Gastroesophageal sphincter (tissue), 3 donors: ENCODE measurements around the gene IL1RAP.
"Not testable (repeated sequence)": the region's sequence is repeated elsewhere in the genome, so short reads cannot be mapped to it uniquely, and the experiment has no call there.

ENCODE experiments used
- EP300 ChIP-seq: sonication (generic); formaldehyde crosslinking; IDR thresholded peaks from one replicate; pipeline ENCODE4 v1.6.1; 2017; ENCODE audit warnings: antibody characterized with exemption, mild to moderate bottlenecking
- POLR2A ChIP-seq, 2 donors: fragments of 450-650 bp; IDR thresholded peaks; one replicate each; pipeline ENCODE4 v1.6.1; 2017; ENCODE audit warnings: antibody characterized with exemption in 2 of 2, mild to moderate bottlenecking in 2 of 2, moderate library complexity in 1 of 2
- TF ChIP-seq, protein P1 (sequence below), 4 experiments: fragments of 200-600 bp in 2 of 4; fragments of 450-650 bp in 2 of 4; sonication (generic) in 1 of 4; IDR thresholded peaks; one replicate each; pipeline ENCODE4 v1.5.1; 2017 to 2019; ENCODE audit warnings: antibody characterized with exemption in 4 of 4, mild to moderate bottlenecking in 2 of 4, moderate library complexity in 2 of 4

GRCh38 chr3:190518531-190518930, 4.6 kb downstream of the IL1RAP start:
- not testable (repeated sequence) for TF ChIP-seq POLR2A (IDR thresholded peaks at IDR 0.05); EP300
- TF ChIP-seq, protein P1, sequence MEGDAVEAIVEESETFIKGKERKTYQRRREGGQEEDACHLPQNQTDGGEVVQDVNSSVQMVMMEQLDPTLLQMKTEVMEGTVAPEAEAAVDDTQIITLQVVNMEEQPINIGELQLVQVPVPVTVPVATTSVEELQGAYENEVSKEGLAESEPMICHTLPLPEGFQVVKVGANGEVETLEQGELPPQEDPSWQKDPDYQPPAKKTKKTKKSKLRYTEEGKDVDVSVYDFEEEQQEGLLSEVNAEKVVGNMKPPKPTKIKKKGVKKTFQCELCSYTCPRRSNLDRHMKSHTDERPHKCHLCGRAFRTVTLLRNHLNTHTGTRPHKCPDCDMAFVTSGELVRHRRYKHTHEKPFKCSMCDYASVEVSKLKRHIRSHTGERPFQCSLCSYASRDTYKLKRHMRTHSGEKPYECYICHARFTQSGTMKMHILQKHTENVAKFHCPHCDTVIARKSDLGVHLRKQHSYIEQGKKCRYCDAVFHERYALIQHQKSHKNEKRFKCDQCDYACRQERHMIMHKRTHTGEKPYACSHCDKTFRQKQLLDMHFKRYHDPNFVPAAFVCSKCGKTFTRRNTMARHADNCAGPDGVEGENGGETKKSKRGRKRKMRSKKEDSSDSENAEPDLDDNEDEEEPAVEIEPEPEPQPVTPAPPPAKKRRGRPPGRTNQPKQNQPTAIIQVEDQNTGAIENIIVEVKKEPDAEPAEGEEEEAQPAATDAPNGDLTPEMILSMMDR (IDR thresholded peaks at IDR 0.05): not testable (repeated sequence)
